K562 (cell line): ENCODE results near the gene SPRR1A. TPM values are rescaled to one million over a fixed set of nuclear protein-coding genes. Genes with fewer than 3 reads are reported as not detected.

Source experiments
- ATAC-seq: fragments of 200-7000 bp; cut with Tn5 transposase; 3 replicates; pipeline ENCODE4 v1.9.1; 2020; ENCODE audit warnings: moderate library complexity
- Bru-seq: library from RNA; stranded (reverse); fragments of 400-500 nt; gene quantifications from one replicate; lab custom pipeline; 2021; lab: Mats Ljungman, UMichigan
- BruChase-seq, 2 experiments: library from RNA; stranded (reverse); fragments of 400-500 nt; gene quantifications; one replicate each; lab custom pipeline; 2021; lab: Mats Ljungman, UMichigan
- BruUV-seq: library from RNA; stranded (reverse); fragments of 400-500 nt; replicated peaks from 2 replicates; lab custom pipeline; 2021; lab: Mats Ljungman, UMichigan
- CTCF ChIA-PET: fragments of 300-600 bp; formaldehyde crosslinking; extraction: SDS; loops from one replicate; lab custom pipeline; 2021; ENCODE audit warnings: low intra/inter-chr PET ratio; lab: Yijun Ruan, JAX
- POLR2A ChIA-PET: fragments of 300-600, 350-650 bp; sonication (Branson Sonifier 250); formaldehyde crosslinking; extraction: SDS; loops from one replicate; lab custom pipeline; 2021; ENCODE audit warnings: antibody characterized with exemption, inconsistent platforms; lab: Yijun Ruan, JAX
- DNase-seq, 4 experiments: peaks; one replicate each; pipeline versions ENCODE4 v3.0.0 to v3.0.0-alpha.2; 2011 to 2018; ENCODE audit warnings: low spot score in 3 of 4, mixed read lengths in 3 of 4; ENCODE audit errors: extremely low read depth in 1 of 4
- FAIRE-seq: peaks from 2 replicates; lab custom pipeline; 2011; peaks lifted over from hg19 to GRCh38; lab: Jason Lieb, UNC
- H2AFZ ChIP-seq: 2 replicates; pipeline ENCODE4 v1.6.0; 2011; ENCODE audit warnings: low read depth, low read length, control low read depth, inconsistent platforms
- H3K27ac ChIP-seq: fragments of 200-600 bp; 3 replicates; pipeline ENCODE4 v1.8.0; 2011; ENCODE audit warnings: low read depth, mild to moderate bottlenecking, control low read depth, inconsistent platforms, low read length, moderate library complexity, mixed read lengths; ENCODE audit errors: extremely low read depth
- H3K27me3 ChIP-seq, 2 experiments: fragments of 300-600 bp in 1 of 2; 2 replicates in 1 of 2; 3 replicates in 1 of 2; pipeline versions ENCODE4 v1.6.0 to v1.8.0; 2011; ENCODE audit warnings: inconsistent platforms in 2 of 2, low read length in 2 of 2, mild to moderate bottlenecking in 1 of 2, mixed read lengths in 1 of 2, moderate library complexity in 1 of 2; ENCODE audit not compliant: control insufficient read depth in 2 of 2, insufficient read depth in 2 of 2
- H3K36me3 ChIP-seq: fragments of 300-600 bp; 3 replicates; pipeline ENCODE4 v1.8.0; 2011; ENCODE audit warnings: mild to moderate bottlenecking, low read length, inconsistent platforms; ENCODE audit not compliant: control insufficient read depth, insufficient read depth
- H3K4me1 ChIP-seq, 2 experiments: fragments of 200-600 bp in 1 of 2; replicated peaks in 1 of 2; 2 replicates in 1 of 2; 3 replicates in 1 of 2; pipeline versions ENCODE4 v1.5.1 to v1.8.0; 2011; ENCODE audit warnings: inconsistent platforms in 2 of 2, low read length in 2 of 2, mild to moderate bottlenecking in 1 of 2, mixed read lengths in 1 of 2, moderate library complexity in 1 of 2; ENCODE audit not compliant: control insufficient read depth in 2 of 2, insufficient read depth in 2 of 2
- H3K4me2 ChIP-seq: 2 replicates; pipeline ENCODE4 v1.6.1; 2011; ENCODE audit warnings: low read length, control low read depth, inconsistent platforms, mixed read lengths; ENCODE audit not compliant: insufficient read depth
- H3K4me3 ChIP-seq: fragments of 200-600 bp; sonication (generic), shearing (Covaris generic); 2 replicates; pipeline ENCODE4 v1.5.1; 2016; ENCODE audit warnings: control low read depth, inconsistent platforms
- H3K79me2 ChIP-seq: fragments of 200-600 bp; 3 replicates; pipeline ENCODE4 v1.8.0; 2011; ENCODE audit warnings: low read length, inconsistent platforms; ENCODE audit not compliant: control insufficient read depth, insufficient read depth
- H3K9ac ChIP-seq, 2 experiments: 2 replicates each; pipeline versions ENCODE4 v1.6.0 to v1.6.1; 2011; ENCODE audit warnings: low read depth in 2 of 2, low read length in 2 of 2, control low read depth in 1 of 2, inconsistent platforms in 1 of 2, mild to moderate bottlenecking in 1 of 2, mixed read lengths in 1 of 2; ENCODE audit not compliant: insufficient read depth in 1 of 2
- H3K9me1 ChIP-seq: one replicate; pipeline ENCODE4 v1.6.0; 2011; ENCODE audit warnings: inconsistent platforms, mild to moderate bottlenecking, low read length, moderate library complexity; ENCODE audit not compliant: control insufficient read depth, insufficient read depth
- H3K9me3 ChIP-seq: replicated peaks from 2 replicates; pipeline ENCODE4 v1.5.1; 2011; ENCODE audit warnings: low read depth, low read length, inconsistent platforms; ENCODE audit not compliant: control insufficient read depth, insufficient read depth
- H4K20me1 ChIP-seq: replicated peaks from 2 replicates; pipeline ENCODE4 v1.6.1; 2011; ENCODE audit warnings: low read length, inconsistent platforms, mixed read lengths; ENCODE audit not compliant: control insufficient read depth, insufficient read depth
- MTF1 ChIP-seq: fragments of 250-450 bp; sonication (Bioruptor Pico); IDR thresholded peaks from 2 replicates; pipeline ENCODE4 v1.9.0; 2021; ENCODE audit warnings: moderate library complexity, mild to moderate bottlenecking, inconsistent platforms, borderline replicate concordance
- XRCC4 ChIP-seq: IDR thresholded peaks from one replicate; pipeline ENCODE4 v1.6.1; 2011; ENCODE audit not compliant: insufficient read depth, insufficient read length; ENCODE audit errors: extremely low read depth
- ZNF274 ChIP-seq: IDR thresholded peaks from 2 replicates; pipeline ENCODE4 v1.6.1; 2011; ENCODE audit warnings: low read depth, mild to moderate bottlenecking, low read length, moderate library complexity, borderline replicate concordance
- ZNF354B ChIP-seq: fragments of 250-450 bp; sonication (Bioruptor Pico); IDR thresholded peaks from 2 replicates; pipeline ENCODE4 v1.4.0; 2020
- WGBS: fragments of 100-300 bp; shearing (Covaris generic); methylation state at CpG from one replicate; pipeline ENCODE4 v1.1.6; 2016; ENCODE audit warnings: low coverage, mixed read lengths; ENCODE audit not compliant: insufficient coverage; ENCODE audit errors: missing lambda C conversion rate; 5-methylcytosine and 5-hydroxymethylcytosine counted together
- in situ Hi-C: fragments of 300-500 bp; cut with MboI; formaldehyde crosslinking; loops from 4 replicates; pipeline ENCODE4 v1.15.0; 2018; ENCODE audit warnings: inconsistent platforms, mixed read lengths
- intact Hi-C: fragments of 100-400 bp; cut with micrococcal nuclease; formaldehyde crosslinking; loops from 2 replicates; pipeline ENCODE4 v1.14.2; 2022
- long read RNA-seq, 3 experiments: library from polyadenylated mRNA in 2 of 3; library from RNA in 1 of 3; unstranded in 2 of 3; stranded (forward) in 1 of 3; transcript quantifications; one replicate each; pipeline ENCODE4 v2.0.0, GENCODE V29; 2019 to 2022
- polyA minus RNA-seq, 3 experiments: library from RNA; depleted of rRNA, polyadenylated mRNA; stranded (reverse); fragments of >200 nt; gene quantifications; 2 replicates each; pipeline ENCODE4 v1.2.3, GENCODE V29; 2011
- polyA plus RNA-seq, 8 experiments: library from polyadenylated mRNA; depleted of rRNA in 4 of 8; stranded (reverse) in 5 of 8; unstranded in 3 of 8; fragments of >200 nt; fragmentation: Nextera tagmentation in 2 of 8; fragmentation: Illumina TruSeq in 1 of 8; extraction: Ambion mirVana in 2 of 8; extraction: Trizol in 1 of 8; gene quantifications; 2 replicates each; pipeline versions ENCODE4 v1.2.1 to v1.2.3, GENCODE V29; 2011 to 2014; ENCODE audit warnings: inconsistent platforms in 1 of 8, missing spikeins in 1 of 8
- total RNA-seq, 7 experiments: library from RNA; depleted of rRNA in 6 of 7; stranded (reverse); fragments of >200 nt in 6 of 7; fragmentation: Illumina TruSeq in 2 of 7; extraction: Trizol in 2 of 7; gene quantifications; 2 replicates each; pipeline versions ENCODE4 v1.2.1 to v1.2.3, GENCODE V29; 2011 to 2021; ENCODE audit warnings: low replicate concordance in 1 of 7
- TF ChIP-seq, protein P1 (sequence below), 2 experiments: IDR thresholded peaks; 2 replicates each; pipeline ENCODE4 v1.6.1; 2012; ENCODE audit warnings: improper control_type of control experiment in 2 of 2, low read depth in 2 of 2, low read length in 2 of 2, borderline replicate concordance in 1 of 2
- TF ChIP-seq, protein P2 (sequence below): fragments of 450-650 bp; formaldehyde crosslinking; IDR thresholded peaks from 2 replicates; pipeline ENCODE4 v1.4.0; 2022; ENCODE audit warnings: mild to moderate bottlenecking, moderate library complexity
- TF ChIP-seq, protein P3 (sequence below), 2 experiments: fragments of 450-650 bp in 1 of 2; sonication (generic) in 1 of 2; formaldehyde crosslinking; conservative IDR thresholded peaks; 2 replicates each; pipeline versions ENCODE4 v1.4.0 to v1.8.1; 2020 to 2022; ENCODE audit warnings: mild to moderate bottlenecking in 1 of 2, missing genetic modification reagents in 1 of 2

The SPRR1A gene, protein sequence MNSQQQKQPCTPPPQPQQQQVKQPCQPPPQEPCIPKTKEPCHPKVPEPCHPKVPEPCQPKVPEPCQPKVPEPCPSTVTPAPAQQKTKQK
- not detected in 2 replicates for total RNA-seq (2011; cell fraction: chromatin; rRNA removed; ENCODE audit: low replicate concordance)
- not detected in 2 replicates for total RNA-seq (2011; cell fraction: nucleolus; rRNA removed)
- total RNA-seq (2011; cell fraction: nucleoplasm; rRNA removed), result not detected in 2 replicates
- total RNA-seq (2014; rRNA removed), result not detected in 2 replicates
- total RNA-seq (2014; rRNA removed; fragmentation: Illumina TruSeq; extraction: Trizol), result not detected in 2 replicates
- not detected in 2 replicates for total RNA-seq (2015; rRNA removed; fragmentation: Illumina TruSeq; extraction: Trizol)
- total RNA-seq (2021), result not detected in 2 replicates
- not detected in 2 replicates for polyA plus RNA-seq (2011; rRNA removed)
- not detected in 2 replicates for polyA plus RNA-seq (2011; cell fraction: cytosol; rRNA removed)
- not detected in 2 replicates for polyA plus RNA-seq (2011; cell fraction: nucleus; rRNA removed)
- not detected in 2 replicates for polyA plus RNA-seq (2012)
- polyA plus RNA-seq (2014; fragmentation: Illumina TruSeq; extraction: Trizol), result not detected in 2 replicates
- polyA plus RNA-seq (2014; fragmentation: Nextera tagmentation; extraction: Ambion mirVana), result not detected
- polyA plus RNA-seq (2014; rRNA removed), result not detected in 2 replicates
- polyA minus RNA-seq (2011; rRNA and poly(A)+ RNA removed), result not detected in 2 replicates
- polyA minus RNA-seq (2011; cell fraction: cytosol; rRNA and poly(A)+ RNA removed), result not detected in 2 replicates
- polyA minus RNA-seq (2011; cell fraction: nucleus; rRNA and poly(A)+ RNA removed), result not detected in 2 replicates
- not detected for Bru-seq, nascent RNA
- not detected for BruChase-seq, experiment 1, labeled RNA remaining after a 2-hour chase
- BruChase-seq, experiment 2, labeled RNA remaining after a 6-hour chase, result not detected
- long read RNA-seq, experiment 1, result 0 reads
- long read RNA-seq, experiment 2, result 0 reads
- long read RNA-seq, experiment 3, result 0 reads

DNA sequence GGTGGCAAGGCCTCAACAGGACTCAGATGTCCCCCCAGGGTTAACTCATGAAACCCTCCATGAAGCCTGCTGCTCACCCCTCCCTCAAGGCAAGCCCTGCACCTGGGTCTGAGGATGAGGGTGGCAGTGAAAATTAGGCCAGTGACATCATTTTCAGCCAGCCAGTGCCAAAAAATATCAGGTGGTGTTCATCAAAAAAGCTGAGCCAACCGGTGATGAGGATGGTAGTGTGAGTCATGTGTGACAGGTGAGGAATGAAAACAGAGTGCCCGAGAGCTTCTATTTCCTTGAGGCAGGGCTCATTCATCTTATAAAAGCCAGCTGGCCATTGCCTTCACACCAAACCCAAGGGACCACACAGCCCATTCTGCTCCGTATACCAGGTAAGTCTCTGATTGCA is at the start of gene SPRR1A:
Gene SPRR1A (plus strand): TSS at position 339 of the 400 bp plus-strand sequence. CDS start 1,150 bp downstream, outside the sequence.
- H3K36me3 ChIP-seq, result no peaks in the 10 kb centered on the region
- H3K4me3 ChIP-seq, result no peak within 1 kb of the TSS
- no peak within 1 kb of the TSS for H3K27ac ChIP-seq
- H2AFZ ChIP-seq, result no peak within 1 kb of the TSS
- no peaks in the 10 kb centered on the region for H3K9me3 ChIP-seq
- no peaks in the 10 kb centered on the region for H3K9me1 ChIP-seq
- H3K4me2 ChIP-seq, result no peak within 1 kb of the TSS
- H3K9ac ChIP-seq, result no peak within 1 kb of the TSS
- CTCF ChIA-PET, result no interaction called here
- H3K79me2 ChIP-seq, result no peaks in the 10 kb centered on the region
- in situ Hi-C loops, result no loop called here
- intact Hi-C loops, result no loop called here
- BruUV-seq, result no TSS peak
- 5% methylated on average over 3 of the region's 3 CpGs for WGBS
- TF ChIP-seq, protein P1, sequence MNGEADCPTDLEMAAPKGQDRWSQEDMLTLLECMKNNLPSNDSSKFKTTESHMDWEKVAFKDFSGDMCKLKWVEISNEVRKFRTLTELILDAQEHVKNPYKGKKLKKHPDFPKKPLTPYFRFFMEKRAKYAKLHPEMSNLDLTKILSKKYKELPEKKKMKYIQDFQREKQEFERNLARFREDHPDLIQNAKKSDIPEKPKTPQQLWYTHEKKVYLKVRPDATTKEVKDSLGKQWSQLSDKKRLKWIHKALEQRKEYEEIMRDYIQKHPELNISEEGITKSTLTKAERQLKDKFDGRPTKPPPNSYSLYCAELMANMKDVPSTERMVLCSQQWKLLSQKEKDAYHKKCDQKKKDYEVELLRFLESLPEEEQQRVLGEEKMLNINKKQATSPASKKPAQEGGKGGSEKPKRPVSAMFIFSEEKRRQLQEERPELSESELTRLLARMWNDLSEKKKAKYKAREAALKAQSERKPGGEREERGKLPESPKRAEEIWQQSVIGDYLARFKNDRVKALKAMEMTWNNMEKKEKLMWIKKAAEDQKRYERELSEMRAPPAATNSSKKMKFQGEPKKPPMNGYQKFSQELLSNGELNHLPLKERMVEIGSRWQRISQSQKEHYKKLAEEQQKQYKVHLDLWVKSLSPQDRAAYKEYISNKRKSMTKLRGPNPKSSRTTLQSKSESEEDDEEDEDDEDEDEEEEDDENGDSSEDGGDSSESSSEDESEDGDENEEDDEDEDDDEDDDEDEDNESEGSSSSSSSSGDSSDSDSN (IDR thresholded peaks at IDR 0.05; ENCODE audit: borderline replicate concordance in 1 of 2, low read depth in 2 of 2, low read length in 2 of 2), result no peak
- TF ChIP-seq, protein P2, sequence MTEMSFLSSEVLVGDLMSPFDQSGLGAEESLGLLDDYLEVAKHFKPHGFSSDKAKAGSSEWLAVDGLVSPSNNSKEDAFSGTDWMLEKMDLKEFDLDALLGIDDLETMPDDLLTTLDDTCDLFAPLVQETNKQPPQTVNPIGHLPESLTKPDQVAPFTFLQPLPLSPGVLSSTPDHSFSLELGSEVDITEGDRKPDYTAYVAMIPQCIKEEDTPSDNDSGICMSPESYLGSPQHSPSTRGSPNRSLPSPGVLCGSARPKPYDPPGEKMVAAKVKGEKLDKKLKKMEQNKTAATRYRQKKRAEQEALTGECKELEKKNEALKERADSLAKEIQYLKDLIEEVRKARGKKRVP, result no peak
- TF ChIP-seq ZNF354B (CRISPR knock-in tag) (no peak), ZNF274 (no peak), MTF1 (CRISPR knock-in tag) (no peak), XRCC4 (no peak)
- TF ChIP-seq, protein P3, sequence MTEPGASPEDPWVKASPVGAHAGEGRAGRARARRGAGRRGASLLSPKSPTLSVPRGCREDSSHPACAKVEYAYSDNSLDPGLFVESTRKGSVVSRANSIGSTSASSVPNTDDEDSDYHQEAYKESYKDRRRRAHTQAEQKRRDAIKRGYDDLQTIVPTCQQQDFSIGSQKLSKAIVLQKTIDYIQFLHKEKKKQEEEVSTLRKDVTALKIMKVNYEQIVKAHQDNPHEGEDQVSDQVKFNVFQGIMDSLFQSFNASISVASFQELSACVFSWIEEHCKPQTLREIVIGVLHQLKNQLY (CRISPR knock-in tag; conservative IDR thresholded peaks at IDR 0.05), result no peak
- TF ChIP-seq, all 486 proteins: peak for 0
- DNase-seq (no peak), FAIRE-seq (no peak), ATAC-seq (no peak)
- no peaks in the 10 kb centered on the region for H3K4me1 ChIP-seq
- peaks cover 0 to 10% of the 10 kb centered on the region in 2 experiments; a peak in 3 of 5 replicates for H3K27me3 ChIP-seq
- POLR2A ChIA-PET, result no interaction called here
- H4K20me1 ChIP-seq, result no peaks in the 10 kb centered on the region
